Measurements from ENCODE around the gene PSG2.
"Not testable (repeated sequence)": the region's sequence is repeated elsewhere in the genome, so short reads cannot be mapped to it uniquely, and the experiment has no call there.

DNA sequence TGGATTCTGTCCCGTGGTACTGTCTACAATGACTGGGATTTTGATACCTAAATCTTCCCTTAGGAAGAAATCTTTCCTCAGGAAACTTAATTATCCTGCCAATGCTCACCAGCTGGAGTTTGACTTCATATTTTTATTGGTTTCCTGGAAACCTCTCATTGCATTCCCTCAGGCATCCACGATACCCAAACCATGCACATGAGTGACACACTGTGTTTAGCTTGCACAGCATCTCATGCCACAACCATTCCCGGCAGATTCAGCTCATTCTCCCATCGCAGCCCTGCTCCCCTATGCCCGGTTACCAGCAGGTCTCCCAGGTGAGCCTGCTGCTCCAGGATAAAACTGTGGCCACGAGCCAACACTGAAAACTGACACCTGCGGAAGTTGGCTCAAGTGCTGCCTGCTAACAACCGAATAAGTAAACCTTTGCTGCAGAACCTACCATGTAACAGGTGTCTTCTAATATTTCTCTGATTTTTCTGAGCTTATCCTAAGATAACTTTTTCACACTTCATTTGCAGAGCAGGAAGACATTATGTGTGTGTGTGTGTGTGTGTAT, 48.9 kb upstream of the PSG2 start:
- TF ChIP-seq POLR2A (IDR thresholded peaks at IDR 0.05; ENCODE audit: low read depth); EP300 (IDR thresholded peaks at IDR 0.05): not testable (repeated sequence)
- TF ChIP-seq, protein P1, sequence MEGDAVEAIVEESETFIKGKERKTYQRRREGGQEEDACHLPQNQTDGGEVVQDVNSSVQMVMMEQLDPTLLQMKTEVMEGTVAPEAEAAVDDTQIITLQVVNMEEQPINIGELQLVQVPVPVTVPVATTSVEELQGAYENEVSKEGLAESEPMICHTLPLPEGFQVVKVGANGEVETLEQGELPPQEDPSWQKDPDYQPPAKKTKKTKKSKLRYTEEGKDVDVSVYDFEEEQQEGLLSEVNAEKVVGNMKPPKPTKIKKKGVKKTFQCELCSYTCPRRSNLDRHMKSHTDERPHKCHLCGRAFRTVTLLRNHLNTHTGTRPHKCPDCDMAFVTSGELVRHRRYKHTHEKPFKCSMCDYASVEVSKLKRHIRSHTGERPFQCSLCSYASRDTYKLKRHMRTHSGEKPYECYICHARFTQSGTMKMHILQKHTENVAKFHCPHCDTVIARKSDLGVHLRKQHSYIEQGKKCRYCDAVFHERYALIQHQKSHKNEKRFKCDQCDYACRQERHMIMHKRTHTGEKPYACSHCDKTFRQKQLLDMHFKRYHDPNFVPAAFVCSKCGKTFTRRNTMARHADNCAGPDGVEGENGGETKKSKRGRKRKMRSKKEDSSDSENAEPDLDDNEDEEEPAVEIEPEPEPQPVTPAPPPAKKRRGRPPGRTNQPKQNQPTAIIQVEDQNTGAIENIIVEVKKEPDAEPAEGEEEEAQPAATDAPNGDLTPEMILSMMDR (IDR thresholded peaks at IDR 0.05) = not testable (repeated sequence)
